NCI-H187 (cell line): ENCODE data around the gene KMT2D.

Experiments used
- DNase-seq, 2 experiments: peaks; one replicate each; lab custom pipeline; 2025; lab: John Stamatoyannopoulos, UW

KMT2D gene

GRCh38 chr12:49034286-49034622 lies 26.3 kb downstream of the KMT2D start:
- DNase-seq: no peak

GRCh38 chr12:49033611-49034285 lies 26.8 kb downstream of the KMT2D start:
- no peak for DNase-seq

- DNase-seq: no peak
Observed at GRCh38 chr12:49032679-49033447, 27.7 kb downstream of the KMT2D start.

- no peak for DNase-seq
Observed at GRCh38 chr12:49032276-49032675, 28.3 kb downstream of the KMT2D start.

- DNase-seq: no peak
Observed at GRCh38 chr12:49031573-49032161, 28.9 kb downstream of the KMT2D start.

GRCh38 chr12:49030714-49031572 lies 29.7 kb downstream of the KMT2D start:
- no peak for DNase-seq

- no peak for DNase-seq
Observed at GRCh38 chr12:49030119-49030518, 30.5 kb downstream of the KMT2D start.

- DNase-seq: no peak
Observed at GRCh38 chr12:49028666-49029275, 31.8 kb downstream of the KMT2D start.

- no peak for DNase-seq
Observed at GRCh38 chr12:49027846-49028555, 32.6 kb downstream of the KMT2D start.

- DNase-seq: no peak
Observed at GRCh38 chr12:49026678-49027480, 33.7 kb downstream of the KMT2D start.

- no peak for DNase-seq
Observed at GRCh38 chr12:49026101-49026500, 34.5 kb downstream of the KMT2D start.

- DNase-seq: no peak
Observed at GRCh38 chr12:49025463-49025862, 35.1 kb downstream of the KMT2D start.

GRCh38 chr12:49024543-49024942 lies 36.1 kb downstream of the KMT2D start:
- no peak for DNase-seq

GRCh38 chr12:49023812-49024211 lies 36.8 kb downstream of the KMT2D start:
- no peak for DNase-seq

- no peak for DNase-seq
Observed at GRCh38 chr12:49022558-49023178, 37.9 kb downstream of the KMT2D start.

GRCh38 chr12:49021292-49021915 lies 39.2 kb downstream of the KMT2D start:
- no peak for DNase-seq

GRCh38 chr12:49020441-49020840 lies 40.2 kb downstream of the KMT2D start:
- no peak for DNase-seq

- DNase-seq: no peak
Observed at GRCh38 chr12:49019443-49020324, 40.9 kb downstream of the KMT2D start.

GRCh38 chr12:49019120-49019430 lies 41.5 kb downstream of the KMT2D start:
- DNase-seq: no peak
